Kasumi-1 (cell line): Measurements from ENCODE around the gene PRSS38.

Source experiments
- DNase-seq, 2 experiments: peaks; one replicate each; lab custom pipeline; 2025; lab: John Stamatoyannopoulos, UW

The PRSS38 gene

DNA sequence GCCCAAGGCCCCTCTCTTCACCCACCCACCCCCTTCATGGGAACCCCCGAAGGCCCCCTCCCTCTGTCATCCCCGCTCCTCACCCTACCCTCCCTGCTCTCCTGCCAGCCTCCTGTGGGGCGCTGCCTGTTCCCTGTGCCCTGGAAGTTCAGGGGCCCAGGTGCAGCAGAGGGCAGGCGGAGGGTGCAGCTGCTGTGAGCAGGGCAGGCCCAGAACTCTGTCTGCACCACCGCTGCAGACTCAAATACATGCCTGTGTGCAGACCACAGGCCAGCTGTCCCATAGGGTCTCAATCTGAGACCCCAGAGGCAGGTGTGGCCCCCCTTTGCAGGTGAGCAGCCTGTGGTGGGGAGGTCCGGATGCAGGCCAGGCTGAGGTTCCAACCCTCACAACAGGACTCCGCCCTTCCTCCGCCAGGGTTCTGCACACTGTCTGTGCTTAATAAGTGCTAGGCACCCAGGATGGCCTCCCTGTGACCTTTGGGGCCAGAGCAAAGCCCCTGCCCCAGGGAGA lies 69.7 kb downstream of the PRSS38 start:
- DNase-seq, result no peak

DNA sequence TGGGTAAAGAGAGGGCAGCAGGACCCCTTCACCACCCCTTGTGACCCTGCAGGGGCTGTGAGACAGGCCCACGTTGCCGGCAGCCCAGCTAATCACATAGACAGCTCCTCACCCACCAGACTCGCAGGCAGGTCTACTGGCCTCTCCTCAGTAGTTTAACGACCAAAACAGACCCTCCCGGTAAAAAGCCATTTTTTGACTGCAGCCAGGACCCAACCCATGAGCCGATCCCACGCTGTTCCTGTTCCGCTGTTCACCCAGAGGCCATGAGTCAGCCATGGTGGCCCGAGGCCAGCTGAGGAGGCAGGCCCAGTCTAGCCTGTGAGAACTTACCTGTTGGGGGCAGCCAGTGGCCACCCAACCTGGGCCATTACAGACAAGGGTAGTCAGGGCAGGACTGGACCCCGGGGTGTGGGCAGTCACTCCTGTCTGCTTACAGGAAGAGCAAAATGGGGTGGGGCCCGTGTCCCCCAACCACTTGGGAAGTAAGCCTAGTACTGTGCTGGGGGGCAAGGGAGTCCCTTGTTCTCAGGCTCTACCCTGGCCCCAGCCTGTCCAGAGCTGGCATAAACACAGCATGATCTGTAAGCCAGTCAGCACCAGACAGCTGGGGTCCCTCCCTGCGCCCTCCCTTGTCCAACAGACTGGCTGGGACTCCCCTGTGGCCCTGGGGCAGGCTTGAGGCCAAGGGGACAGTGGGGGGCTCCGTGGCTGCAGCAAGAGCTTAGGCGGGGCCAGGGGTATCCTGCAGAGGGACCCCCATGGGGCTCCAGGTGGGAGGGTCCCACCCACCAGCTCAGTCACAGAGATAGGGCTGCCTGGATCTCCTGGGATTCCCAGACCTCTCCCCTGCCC lies 70.4 kb downstream of the PRSS38 start:
- no peak for DNase-seq

DNA sequence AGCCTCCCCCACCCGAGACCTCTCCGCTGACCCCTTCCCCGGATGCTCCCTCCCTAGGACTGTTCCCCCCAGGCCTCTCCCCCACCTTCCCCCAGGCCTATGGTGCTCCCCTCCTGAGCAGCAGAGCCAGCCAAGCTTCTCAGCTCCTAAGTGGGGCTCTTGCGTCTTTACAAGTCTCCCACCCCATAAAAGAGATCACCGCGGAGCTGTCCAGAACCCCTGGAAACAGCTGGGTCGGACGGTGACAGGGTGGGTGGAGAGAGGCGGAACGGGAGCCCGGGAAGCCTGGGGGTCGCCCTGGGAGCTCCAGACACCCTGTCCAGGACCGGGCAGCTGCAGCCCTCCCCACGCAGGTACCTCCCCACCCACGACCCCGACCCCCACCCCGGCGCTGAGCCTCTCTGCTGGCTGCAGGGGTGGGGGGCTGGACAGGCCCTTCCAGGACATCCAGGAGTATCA lies 71.1 kb downstream of the PRSS38 start:
- no peak for DNase-seq

DNA sequence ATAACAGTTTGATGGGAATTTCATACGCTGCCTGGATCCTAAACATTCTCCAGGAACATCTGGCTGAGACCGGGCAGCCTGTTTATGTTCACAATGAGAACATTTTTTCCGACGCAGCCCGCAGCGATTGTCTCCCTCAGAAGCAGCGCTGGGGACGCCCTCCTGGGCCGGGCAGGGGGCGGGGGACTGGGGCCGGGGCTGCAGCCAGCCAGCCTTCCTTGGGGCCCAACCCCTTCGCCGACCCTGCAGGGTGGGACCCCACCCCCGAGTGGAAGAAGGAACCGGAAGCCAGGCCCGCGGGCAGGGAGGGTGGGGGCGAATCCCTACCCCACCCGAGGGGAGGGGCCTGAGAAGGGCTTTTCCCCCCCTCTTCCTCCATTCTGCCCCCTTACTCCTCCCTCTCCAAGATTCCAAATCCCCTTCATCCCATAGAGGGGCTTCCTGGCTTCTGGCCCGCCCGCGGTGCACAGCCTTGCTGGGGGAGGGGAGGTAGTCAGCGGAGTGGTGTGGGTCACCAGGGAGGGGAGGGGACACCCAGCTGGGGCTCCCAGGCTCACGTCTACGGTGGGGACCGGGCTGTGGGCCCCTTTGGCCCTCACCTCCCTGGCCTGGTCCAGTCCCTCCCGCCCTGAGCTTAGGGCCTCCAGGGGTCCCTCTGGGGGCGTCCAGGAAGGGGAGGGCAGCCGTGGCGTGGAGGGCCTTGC lies 71.7 kb downstream of the PRSS38 start:
- no peak for DNase-seq

DNA sequence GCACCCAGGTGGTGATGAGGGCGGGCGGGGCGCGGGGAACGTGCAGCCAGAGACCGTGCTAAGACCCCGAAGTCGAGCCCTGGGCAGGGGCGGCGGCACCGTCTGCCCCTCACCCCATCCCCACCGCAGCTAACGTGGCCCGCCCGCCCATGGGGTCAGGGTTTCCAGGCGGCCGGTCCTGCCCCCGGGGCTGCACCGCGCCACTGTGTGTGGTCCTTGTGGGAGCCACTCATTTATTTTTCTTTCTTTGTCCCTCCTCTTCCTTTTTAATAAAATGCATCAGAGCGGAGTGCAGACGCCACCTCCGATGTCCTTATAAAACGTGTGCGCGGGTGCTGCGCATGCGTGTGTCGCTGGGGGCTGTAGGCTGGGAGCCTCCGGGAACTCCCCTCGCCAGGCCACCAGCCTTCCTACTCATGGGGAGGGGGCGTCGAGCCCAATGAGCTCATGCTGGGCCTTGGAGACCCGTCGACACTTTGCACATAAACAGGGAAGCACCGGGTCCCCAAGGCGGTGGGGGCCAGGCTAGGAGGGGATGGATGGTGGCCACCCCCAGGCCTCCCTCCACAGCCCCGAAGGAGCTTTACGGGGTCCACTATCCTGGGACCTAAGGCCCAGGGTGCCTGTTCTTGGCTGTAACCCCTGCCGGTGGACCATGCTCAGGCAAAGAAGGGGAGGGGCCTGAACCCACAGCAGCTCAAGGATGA lies 72.4 kb downstream of the PRSS38 start:
- DNase-seq, result no peak

DNA sequence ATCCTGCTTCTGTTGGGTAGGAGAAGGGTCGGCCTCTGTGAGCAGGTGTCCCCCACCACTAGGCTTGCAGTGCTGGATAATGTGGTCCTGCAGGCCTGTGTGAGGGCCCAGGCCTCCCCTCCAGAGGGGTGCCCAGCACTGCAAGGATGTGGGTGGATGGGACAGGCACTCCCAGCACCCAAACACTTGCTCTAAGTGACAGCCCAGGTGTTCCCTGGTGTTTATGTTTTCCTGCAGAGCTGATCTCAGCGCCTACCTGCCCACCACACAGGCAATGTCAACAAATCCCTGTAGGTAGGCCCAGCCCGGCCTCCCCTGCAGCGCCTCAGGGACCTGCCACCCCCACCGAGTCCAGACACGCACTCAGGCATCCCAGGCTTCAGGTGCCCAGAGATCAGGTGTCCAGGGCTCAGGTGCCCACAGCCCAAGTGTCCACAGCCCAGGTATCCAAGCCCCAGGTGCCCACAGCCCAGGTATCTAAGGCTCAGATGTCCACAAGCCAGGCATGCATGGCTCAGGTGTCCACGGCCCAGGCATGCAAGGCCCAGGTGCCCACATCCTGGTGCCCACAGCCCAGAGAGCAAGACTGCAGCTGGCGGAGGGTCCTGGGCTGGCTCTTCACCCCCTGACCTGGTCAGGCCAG lies 73.0 kb downstream of the PRSS38 start:
- no peak for DNase-seq

DNA sequence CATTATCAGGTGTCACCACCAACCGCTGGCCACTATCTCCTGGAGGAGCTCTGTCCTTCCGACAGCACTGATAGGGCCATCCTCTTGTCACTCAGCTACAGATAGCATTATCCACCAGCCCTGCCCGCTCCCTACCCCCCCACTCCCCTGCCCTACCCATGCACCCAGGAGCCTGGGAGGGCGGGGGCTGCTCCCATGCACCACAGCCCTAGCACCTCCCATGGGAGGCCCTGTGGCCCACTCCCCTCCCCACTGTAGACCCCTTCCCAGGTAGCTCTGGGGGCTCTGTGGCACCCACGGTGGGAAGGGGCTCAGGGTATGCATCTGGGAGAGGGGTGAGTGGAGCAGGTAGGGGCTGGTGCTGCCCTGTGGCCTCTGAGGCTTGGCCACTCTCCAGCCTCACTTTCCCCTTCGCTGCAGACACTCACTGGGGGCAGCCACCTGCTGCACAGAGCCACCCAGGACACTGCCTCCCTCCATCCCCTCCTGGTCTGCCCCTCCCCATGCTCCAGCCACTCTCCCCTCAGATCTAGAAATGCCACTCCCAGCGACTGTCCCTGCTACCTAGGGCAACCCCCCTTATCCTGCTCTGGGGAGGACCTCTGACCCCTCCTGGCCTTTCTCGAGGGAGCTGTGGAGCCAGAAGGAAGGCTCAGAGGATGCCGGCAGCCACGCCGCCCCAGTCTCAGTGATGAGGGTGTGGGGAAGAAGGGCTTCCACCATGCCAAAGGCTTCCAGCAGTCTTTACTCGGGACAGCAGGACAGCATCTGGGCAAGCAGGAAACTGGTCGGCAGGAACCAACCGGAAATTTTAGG lies 73.8 kb downstream of the PRSS38 start:
- no peak for DNase-seq

DNA sequence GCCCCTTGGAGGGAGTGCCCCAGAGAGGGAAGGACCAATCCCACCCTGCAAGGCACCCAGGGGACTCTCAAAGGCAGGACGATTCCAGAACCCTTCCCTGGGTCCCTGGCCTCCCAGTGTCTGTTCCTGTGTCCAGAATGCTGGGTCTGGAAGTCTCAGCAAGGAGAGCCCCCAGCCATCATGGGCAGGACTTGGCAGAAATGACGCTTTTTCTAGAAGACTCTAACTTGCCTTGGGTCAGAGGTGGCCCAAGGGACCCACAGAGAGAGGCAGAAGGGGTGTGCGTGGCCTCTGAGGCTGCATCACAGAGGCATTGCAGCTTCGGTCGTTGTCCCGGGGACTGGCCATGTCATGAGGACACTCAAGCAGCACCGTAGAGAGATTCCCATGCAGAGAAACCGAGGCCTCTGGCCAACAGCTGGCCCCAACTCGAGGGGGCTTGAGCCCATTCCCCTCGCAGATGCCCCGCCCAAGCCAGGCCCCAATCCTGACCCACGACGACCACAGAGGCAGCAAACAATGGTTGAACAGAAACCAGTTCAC lies 74.5 kb downstream of the PRSS38 start:
- no peak for DNase-seq

DNA sequence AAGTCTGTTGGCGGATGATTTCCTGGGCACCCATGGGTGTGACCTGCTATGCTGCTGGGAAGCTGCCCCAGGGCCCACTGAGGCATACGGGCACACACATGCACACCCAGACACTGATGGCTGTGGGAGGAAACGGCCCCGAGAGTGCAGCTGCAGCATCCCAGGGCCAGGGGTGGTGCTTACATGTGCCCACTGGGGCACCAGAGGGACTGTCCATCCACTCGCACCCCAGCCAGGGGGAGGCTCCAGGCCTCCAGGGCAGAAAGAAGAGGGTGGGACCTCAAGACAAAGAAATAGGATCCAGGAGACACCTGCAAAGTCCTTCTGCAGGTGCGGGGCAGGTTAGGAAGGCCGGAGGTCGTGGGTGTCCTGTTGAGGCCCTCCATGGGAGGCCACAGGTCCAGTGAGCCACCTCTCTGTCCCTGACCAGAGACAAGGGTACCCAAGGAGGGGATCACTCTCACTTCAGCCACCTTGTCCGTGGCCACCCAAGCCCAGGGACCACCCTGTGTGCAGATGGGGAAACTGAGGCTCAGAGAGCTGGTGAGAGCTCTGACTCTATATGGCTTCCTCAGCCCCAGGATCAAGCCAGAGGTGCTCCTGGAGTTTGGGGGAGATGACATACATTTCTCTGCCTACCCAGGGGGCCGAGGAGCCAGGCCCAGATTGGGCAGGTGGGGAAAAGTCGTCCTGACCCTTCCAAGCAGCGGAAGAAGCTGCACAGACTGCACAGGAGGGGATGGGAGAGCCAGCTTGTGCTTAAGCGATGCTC lies 75.2 kb downstream of the PRSS38 start:
- no peak for DNase-seq

DNA sequence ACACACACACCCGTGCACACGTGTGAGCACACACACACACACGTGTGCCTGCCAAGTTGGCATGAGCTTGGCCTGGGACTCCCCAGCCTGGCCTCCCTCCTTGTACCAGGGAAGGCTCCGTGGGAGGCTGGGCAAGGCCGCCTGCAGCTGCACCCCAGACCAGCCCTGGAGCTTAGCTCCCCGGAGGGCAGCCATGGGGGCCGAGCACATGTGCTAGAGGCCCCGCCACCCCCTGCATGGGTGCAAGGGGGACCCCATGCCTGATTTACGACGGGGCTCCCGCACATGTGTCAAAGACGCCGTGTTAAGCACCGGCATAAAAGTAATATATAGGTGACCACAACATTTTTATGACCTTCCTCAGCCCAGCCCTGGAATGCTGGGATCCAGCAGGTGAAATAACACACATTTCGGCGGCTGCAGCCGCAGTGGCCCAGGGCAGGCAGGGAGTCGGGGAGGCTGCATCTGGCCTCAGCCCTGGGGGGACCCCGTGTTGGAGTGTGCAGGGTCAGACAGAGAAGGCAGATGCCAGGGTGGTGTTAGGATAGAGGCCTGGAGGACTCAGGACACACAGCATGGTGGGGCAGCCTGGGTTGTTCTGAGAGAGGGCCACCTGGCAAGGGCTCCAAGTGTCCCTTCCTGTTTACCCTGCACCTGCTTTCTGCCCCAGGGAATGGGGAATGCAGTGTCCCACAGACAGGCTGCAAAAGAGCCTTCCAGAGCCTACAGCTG lies 75.9 kb downstream of the PRSS38 start:
- DNase-seq, result no peak

DNA sequence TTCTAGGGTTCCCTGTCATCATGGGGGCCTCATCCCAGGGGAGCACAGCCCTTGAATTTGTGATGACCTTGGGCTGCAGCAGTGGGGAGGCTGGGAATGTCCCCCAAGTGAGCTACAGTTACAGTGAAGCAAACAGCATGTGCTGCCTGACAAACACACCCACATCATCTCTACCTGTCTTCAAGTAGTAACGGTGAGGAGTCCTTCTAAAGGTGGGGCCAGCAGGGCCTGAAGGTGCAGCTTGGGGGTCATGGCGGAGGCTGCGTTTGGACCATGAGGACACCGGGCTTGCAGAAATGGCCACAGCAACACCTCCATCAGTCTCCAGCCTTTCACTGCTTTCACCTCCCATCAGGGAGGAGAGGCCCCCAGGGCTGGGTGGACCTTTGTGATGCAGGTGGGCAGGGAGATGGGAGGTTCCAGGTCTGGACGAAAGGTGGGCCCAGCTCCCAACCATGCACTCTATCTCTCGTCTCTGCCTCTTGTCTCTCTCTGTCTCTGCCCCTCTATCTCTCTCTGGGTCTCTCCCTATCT lies 76.5 kb downstream of the PRSS38 start:
- DNase-seq, result no peak

DNA sequence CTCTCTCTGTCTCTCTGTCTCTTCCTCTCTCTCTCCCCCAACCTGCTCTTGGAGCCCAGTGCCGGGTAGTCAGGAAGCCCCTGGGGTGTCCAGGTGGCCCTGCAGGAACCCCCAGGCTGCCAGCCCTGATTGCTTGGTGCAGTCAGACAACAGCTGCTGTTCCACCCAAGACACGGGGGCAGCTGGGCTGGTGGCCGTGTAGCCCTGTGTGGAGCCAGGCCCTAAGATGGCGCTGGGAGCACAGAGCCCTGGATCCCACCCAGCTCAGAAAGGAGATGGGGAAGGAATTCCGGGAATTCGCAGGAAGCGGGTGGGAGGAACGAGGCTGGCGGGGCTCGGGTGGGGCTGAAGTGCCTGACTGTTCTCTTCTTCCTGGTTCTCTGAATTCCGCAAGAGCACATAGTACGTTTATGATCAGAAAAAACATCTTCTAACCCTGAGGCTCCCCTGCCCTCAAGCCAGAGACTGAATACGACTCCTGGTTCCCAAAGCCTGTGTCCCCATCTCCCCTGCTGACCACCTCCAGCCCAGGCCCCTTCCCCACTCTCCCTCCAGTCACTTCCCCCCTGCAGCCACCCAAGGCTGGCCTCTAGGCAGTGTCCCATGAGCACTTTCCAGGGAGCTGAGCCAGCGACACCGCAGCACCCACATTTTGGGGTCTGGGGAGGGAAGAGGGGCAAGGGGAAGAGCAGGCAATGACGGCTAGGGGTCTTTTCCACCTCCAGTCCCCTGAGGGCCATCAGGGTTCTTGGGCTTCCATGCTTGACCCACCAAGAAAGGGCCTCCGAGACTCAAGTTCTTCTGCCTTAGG lies 77.2 kb downstream of the PRSS38 start:
- no peak for DNase-seq

DNA sequence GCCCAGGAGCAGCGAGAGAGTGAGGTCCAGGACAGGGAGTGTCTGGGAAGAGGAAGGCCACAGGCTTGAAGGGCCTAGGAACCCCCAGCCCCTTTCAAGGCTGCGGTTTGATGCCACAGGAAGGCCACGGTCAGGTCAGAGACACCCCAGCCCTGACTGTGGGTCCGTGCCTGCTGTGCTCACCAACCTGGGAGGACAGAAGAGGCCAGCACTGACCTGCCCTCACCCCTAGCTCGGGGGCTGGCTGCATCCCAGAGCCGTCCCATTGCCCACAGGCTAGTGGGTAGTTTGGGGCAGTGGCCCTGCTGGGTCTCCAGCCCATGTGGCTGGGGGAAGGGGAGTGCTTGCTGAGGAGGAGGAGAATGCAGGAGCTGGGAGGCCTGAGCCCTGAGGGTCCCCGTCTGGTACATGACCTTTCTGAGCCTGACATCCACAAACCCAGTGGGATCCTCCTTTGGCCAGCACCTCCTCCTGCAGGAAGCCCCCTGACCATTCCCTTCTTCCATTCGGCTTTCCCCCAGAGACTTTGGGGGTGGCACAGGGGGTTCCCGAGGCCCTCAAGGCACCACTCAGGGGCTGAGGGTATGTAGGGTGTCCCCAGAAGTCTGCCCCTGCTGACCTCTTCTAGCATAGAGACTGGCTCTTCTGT lies 77.9 kb downstream of the PRSS38 start:
- DNase-seq, result no peak

DNA sequence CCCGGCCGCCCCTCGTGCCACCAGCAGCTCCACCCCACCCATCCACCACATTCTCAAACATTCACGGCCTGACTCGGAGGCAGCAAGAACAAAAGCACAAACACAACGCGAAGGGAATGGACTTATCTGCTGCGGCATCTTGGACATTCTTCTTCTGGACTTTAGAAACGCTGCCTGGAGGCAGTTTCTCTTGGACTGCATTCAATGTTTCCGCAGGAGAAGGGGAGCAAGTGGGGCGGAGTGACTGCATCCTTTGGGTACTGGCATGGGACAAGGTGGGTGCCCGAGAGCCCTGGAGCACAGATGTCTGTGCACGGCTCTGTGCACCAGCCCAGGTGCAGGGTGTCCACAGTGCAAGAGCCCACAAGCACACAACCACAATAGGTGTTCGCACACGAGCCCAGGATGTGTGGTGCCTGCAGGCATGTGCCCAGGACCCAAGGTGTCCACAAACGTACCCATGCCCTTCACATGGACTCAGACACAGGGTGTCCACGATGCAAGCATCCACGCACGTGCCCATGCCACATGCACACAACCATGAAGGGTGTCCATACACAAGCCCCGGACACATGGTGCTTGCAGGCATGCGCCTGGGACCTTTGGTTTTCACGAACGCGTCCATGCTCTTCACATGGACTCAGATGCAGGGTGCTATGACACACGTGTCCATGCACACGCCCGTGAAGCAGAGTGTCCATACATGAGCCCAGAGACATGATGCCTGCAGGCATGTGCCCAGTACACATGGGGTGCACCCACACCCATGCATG lies 78.7 kb downstream of the PRSS38 start:
- no peak for DNase-seq

DNA sequence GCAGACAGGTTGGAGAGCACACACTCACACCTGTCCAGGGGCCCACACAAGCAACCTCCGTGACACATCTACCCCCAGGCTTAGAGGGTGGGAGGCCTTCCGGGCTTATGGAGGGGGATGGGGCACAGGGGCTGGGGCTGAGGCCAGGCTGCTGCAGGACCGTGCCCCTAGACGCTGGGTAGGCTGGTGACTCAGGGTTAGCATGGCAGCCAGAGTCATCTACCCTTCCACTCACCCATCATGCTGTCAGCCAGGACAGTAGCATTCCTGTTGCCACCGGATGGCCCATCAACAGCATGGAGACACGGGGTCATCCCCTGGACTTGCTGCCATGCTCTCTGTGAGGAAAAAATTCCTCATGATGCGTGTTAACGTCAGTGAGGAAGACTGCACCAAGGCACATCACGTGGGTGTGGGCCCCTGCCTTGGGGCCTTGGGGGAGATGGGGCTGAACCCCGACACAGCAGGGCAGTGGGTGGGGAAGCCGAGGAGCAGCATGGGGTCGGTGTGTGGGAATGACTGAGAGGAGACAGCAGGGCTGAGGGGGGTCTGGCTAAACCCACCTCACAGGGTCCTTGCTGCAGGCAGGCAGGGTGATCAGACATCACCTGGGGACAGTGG lies 79.5 kb downstream of the PRSS38 start:
- no peak for DNase-seq
